ENCODE results near the gene BRAT1. TPM values are rescaled to one million over a fixed set of nuclear protein-coding genes. Genes with fewer than 3 reads are reported as not detected.

The BRAT1 gene
- total RNA-seq, 2 experiments from 2014 or later, result 24.1 to 24.5 TPM

- Mint-ChIP-seq H3K4me3 (peak overlapping the region; percentile 80), H3K4me1 (ENCODE audit: low read depth) (peaks cover 39% of the 10 kb centered on the region), H3K36me3 (ENCODE audit: low read depth) (peaks cover 25% of the 10 kb centered on the region), H3K9me3 (no peaks in the 10 kb centered on the region), H3K27me3 (no peaks in the 10 kb centered on the region), H3K27ac (peak overlapping the region; percentile 75)
- TF ChIP-seq CTCF (IDR thresholded peaks at IDR 0.05), result no peak
- H3K4me1 ChIP-seq (ENCODE audit: insufficient read depth, low read length), result peaks cover 51% of the 10 kb centered on the region
- no peaks in the 10 kb centered on the region for H3K9me3 ChIP-seq (ENCODE audit: control insufficient read depth in 1 of 2, insufficient read depth in 1 of 2, low read length in 2 of 2)
- H3K27ac ChIP-seq (ENCODE audit: low read depth in 1 of 2, low read length in 2 of 2), result peak overlapping the region in 1 of 2 donors; percentile 1
- no peak overlapping the region for H3K4me3 ChIP-seq (ENCODE audit: low read length)
- CTCF ChIA-PET, result no interaction called here
- no peak for ATAC-seq (ENCODE audit: poor library complexity)
- peaks cover 13% of the 10 kb centered on the region for H3K36me3 ChIP-seq (ENCODE audit: insufficient read depth, low read length)
- intact Hi-C loops (cut with DNase I, micrococcal nuclease), result no loop called here
- no peaks in the 10 kb centered on the region for H3K27me3 ChIP-seq (ENCODE audit: control insufficient read depth in 1 of 2, insufficient read depth in 2 of 2, low read length in 2 of 2)
- POLR2A ChIA-PET, result interaction anchor here (1.1 to 12.9 kb wide), 5 partner anchors 8 to 13 kb away, joined by 3 to 218 read pairs (median 6); no protein-coding TSS in a partner anchor
- DNase-seq, result peak in 1 of 14 experiments; percentile 53
Observed at GRCh38 chr7:2517678-2518507, 37.4 kb downstream of the BRAT1 start.

GRCh38 chr7:2517026-2517425 is 38.3 kb downstream of the BRAT1 start:
- ATAC-seq (ENCODE audit: poor library complexity) (no peak), DNase-seq (no peak)
- peaks cover 52% of the 10 kb centered on the region for H3K4me1 ChIP-seq (ENCODE audit: insufficient read depth, low read length)
- ChIA-PET CTCF (no interaction called here), POLR2A (interaction anchor here (1.1 to 1.8 kb wide), 3 partner anchors 8 to 14 kb away, joined by 3 to 6 read pairs (median 5); no protein-coding TSS in a partner anchor)
- peaks cover 39% of the 10 kb centered on the region for H3K4me1 Mint-ChIP-seq (ENCODE audit: low read depth)
- peaks cover 5% of the 10 kb centered on the region for H3K36me3 ChIP-seq (ENCODE audit: insufficient read depth, low read length)
- no peak overlapping the region for H3K4me3 ChIP-seq (ENCODE audit: low read length)
- no peak overlapping the region for H3K27ac ChIP-seq (ENCODE audit: low read depth in 1 of 2, low read length in 2 of 2)
- H3K9me3 ChIP-seq (ENCODE audit: control insufficient read depth in 1 of 2, insufficient read depth in 1 of 2, low read length in 2 of 2), result no peaks in the 10 kb centered on the region
- peaks cover 16% of the 10 kb centered on the region for H3K36me3 Mint-ChIP-seq (ENCODE audit: low read depth)
- TF ChIP-seq CTCF (IDR thresholded peaks at IDR 0.05), result no peak
- no peaks in the 10 kb centered on the region for H3K27me3 Mint-ChIP-seq
- peak overlapping the region; percentile 75 for H3K27ac Mint-ChIP-seq
- no peaks in the 10 kb centered on the region for H3K9me3 Mint-ChIP-seq
- intact Hi-C loops (cut with DNase I, micrococcal nuclease), result no loop called here
- H3K27me3 ChIP-seq (ENCODE audit: control insufficient read depth in 1 of 2, insufficient read depth in 2 of 2, low read length in 2 of 2), result no peaks in the 10 kb centered on the region
- peak overlapping the region; percentile 20 for H3K4me3 Mint-ChIP-seq

- Histone ChIP-seq H3K4me1 (ENCODE audit: insufficient read depth, low read length) (peaks cover 54% of the 10 kb centered on the region), H3K27me3 (ENCODE audit: control insufficient read depth in 1 of 2, insufficient read depth in 2 of 2, low read length in 2 of 2) (no peaks in the 10 kb centered on the region), H3K9me3 (ENCODE audit: control insufficient read depth in 1 of 2, insufficient read depth in 1 of 2, low read length in 2 of 2) (no peaks in the 10 kb centered on the region), H3K27ac (ENCODE audit: low read depth in 1 of 2, low read length in 2 of 2) (no peak overlapping the region), H3K36me3 (ENCODE audit: insufficient read depth, low read length) (no peaks in the 10 kb centered on the region), H3K4me3 (ENCODE audit: low read length) (no peak overlapping the region)
- ChIA-PET POLR2A (interaction anchor here (1.8 kb wide), 2 partner anchors 7 to 13 kb away, joined by 5 to 6 read pairs; no protein-coding TSS in a partner anchor), CTCF (no interaction called here)
- Mint-ChIP-seq H3K9me3 (no peaks in the 10 kb centered on the region), H3K4me3 (peak overlapping the region; percentile 20), H3K36me3 (ENCODE audit: low read depth) (peaks cover 9% of the 10 kb centered on the region), H3K27me3 (no peaks in the 10 kb centered on the region), H3K4me1 (ENCODE audit: low read depth) (peaks cover 41% of the 10 kb centered on the region), H3K27ac (peak overlapping the region; percentile 12)
- no peak for DNase-seq
- intact Hi-C loops (cut with DNase I, micrococcal nuclease), result no loop called here
- ATAC-seq (ENCODE audit: poor library complexity), result no peak
- TF ChIP-seq CTCF (IDR thresholded peaks at IDR 0.05), result no peak
Observed at GRCh38 chr7:2516194-2516555, 39.1 kb downstream of the BRAT1 start.

Data from CD4-positive, alpha-beta T cell (primary cell).